ENCODE data around the gene ERC1.
A peak's percentile ranks its signal among the peaks of the same experiment; 100 is the strongest.
"Not testable (repeated sequence)": the region's sequence is repeated elsewhere in the genome, so short reads cannot be mapped to it uniquely, and the experiment has no call there.

Gene ERC1

DNA sequence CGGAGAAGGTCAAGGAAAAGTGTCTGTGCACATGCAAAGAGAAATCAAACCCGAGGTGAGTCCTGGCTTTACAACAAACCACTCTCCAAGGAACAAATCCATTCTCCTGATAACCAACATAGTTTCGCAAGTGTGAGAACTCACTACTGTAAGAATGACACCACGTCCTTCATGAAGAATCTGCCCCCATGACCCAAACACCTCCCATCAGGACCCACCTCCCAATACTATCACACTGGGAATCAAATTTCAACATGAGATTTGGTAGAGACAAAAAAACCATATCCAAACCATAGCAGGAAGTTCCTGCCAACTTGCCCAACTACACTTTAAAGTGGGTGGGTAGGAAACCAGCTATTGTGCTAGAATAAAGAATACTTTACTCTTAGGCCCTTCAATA lies 2.4 kb upstream of the ERC1 start:
- DNase-seq = no peak

DNA sequence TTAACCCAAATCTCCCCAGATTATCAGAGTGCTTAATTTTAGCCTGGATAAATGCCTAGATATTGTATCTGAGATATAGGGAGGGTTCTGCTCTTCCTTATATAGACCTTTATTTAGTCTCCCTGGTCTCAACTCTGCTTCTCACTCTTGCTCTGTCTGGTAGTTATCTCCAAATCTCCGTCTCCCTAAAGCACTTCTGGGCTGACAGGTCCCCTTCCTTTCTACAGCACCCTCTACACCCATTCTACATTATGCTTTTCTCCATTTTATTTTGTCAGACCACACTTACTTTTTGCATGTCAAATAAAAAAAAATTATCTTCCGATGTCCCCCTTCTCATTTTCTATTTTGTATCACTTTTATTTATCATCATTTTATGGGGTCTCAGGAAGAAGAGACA lies 2.0 kb upstream of the ERC1 start:
- DNase-seq = no peak

DNA sequence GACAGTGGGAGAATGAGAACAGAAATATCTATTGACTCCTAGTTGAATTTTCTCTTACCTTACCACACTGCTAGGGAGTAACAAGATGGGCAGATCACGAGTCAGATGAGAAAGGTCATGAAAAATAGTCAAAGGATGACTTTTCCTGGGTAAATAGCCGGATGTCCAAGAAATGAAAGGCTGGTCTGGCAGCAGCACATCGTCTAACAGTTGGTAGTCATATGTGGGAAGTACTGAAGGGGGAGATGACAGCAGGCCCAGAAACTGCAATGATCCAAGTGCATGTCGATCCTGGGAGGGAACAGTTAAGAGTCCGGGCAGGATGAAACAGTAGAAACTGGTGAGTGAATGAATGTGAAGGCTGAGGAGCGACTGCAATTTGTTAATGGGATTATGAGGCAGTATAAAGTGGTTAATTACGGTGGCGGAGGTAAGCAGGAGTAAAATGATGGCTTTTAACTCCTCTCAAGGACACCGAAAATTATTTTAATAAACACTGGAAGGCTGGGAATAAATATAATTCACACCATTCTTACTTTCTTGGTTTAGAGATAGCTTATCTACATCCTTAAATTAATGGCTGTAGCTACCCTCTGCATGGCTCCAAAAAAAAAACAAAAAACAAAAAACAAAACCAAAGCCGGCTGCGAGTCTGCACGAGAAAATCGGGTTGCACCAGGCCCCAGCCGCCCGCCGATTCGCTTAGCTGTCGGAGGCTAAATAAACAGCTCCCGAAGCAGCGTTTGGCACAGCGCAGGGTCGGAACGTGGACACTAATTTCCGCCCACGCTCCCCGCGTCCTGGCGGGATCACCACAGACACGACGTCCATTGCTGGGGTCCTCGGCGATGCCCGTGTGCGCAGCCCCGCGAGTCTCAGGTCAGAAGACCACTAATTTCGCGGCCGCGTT lies 1.0 kb upstream of the ERC1 start:
- DNase-seq = peak; percentile 75

DNA sequence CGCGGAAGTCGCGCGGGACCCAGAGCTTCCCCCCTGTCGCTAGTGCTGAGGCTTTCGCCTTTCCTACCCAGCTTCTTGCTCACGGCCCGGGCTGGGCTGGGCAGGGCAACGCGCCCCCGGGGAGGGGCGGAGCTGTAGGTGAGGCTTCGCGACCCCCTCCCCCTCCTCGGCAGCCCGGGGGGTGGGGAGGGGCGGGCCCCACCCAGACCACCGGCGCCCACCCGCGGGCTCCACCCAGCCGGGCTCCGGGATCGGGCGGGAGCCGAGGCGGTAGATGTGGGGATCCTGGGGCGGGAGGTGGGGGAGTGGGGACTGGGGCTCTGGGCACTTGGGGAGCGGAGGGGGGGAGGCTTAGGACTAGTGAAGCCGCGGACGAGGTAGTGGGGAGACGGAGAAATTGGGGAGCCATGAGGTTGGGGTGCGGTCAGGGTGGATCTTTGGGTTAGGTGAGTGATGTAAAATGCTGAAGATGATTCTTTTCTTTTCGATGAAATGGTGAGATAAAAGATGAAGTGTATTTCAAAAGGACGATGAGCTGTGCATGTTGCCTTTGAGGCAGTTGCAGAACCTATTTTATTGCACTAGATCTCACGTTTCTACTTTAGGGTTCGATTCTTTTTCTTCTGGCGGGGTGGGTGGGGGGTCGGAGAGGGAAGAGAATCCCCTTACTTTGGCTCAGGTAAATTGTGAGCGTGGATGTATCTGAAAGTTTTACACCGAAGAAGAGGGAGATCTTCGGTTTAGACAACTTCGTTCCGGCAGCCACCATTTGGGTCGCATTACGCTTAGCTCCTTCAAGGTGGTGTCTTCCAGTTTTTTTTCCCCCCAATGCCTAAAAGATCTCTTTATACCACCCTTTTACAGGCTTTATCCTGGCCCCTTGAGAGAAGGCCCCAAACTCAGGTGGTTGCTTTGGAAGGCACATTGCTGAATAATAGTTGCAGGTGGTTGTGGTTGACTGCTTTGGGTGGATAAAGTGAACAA lies 619 bp downstream of the ERC1 start:
- no peak for DNase-seq

DNA sequence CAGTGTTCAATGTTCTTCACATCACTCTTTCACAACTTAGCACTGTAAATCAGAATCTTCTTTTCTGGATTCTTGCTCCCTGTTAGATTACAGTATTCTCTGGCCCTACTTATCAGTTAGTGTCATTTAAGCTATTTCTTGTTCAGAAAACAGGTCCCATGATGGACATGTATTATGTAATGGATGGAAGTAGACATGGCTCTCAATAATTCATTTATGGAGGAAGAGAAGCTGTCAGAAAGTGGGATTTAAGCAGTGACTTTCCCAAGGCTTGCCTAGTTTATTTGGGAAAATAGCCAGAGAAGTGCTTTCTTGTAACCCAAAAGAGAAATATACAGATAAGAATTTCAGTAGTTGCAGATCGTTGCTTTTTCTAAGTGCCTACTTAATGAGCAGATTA lies 1.6 kb downstream of the ERC1 start:
- DNase-seq = no peak

DNA sequence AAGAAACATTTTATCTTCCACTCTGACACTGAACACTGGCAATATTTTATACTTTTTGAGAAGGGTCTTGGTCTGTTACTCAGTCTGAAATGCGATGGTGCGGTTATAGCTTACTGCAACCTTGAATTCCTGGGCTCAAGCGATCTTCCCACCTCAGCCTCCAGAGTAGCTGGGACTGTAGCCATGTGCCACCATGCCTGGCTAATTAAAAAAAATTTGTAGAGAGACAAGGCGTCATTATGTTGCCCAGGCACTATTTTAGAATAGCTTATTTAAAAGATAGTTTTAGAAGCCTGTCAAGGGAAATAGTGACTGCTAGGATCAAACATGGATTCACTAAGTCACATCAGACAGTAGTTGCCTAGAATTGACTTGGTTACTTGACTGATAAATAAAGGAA lies 5.9 kb downstream of the ERC1 start:
- no peak for DNase-seq

DNA sequence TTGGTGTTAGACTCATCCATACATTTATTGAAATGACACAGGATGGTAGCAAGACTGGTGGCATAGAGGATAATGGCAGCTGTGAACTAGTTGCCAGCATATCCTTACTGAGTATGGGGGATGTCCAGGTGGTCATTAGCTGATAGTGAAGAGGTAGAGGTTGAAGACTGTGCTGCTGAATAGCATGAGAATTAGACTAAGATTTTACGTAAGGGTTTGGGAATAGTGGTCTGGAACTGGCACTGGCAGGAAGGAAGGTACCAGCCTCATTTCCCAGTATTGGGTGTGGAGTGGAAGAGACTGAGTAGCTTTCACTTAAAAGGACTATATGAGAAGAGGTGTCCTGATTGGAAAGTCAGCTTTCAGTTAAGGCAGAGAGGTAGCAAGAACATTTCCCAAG lies 6.5 kb downstream of the ERC1 start:
- no peak for DNase-seq

DNA sequence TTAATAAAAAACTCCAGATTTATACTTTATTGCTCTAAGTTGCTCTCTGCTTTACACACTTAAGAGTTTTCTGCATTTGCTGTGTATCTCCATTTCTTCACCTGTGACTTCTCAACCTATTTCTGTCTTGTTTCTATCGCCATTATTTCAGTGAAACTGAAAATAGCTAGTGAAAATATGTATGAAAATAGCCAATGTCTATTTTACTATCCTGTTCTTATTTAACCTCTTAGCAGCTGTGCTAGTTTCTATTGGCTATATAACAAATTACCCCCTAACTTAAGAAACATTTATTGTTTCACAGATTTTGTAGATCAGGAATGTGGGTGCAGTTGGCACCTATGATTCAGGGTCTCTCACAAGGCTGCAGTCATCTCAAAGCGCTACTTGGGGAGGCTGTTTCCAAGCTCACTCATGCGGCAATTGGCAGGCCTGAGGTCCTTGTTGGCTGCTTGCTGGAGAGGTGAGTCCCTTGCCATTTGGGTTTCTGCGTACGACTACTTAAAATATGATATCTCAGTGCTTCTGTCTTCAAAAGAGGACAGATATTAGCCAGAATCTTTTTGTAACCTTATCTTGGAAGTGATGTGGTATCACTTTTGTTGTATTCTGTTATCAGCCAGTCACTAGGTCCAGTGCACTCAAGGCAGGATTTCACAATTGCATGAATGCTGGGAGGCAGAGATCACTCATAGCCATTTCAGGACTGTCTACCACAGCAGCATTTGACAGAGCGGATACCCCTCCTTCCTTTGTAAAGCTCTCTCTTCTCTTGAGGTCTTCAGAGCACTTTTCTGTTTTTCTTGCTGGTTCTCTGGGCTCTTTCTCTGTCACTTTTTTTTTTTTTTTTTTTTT lies 7.2 kb downstream of the ERC1 start:
- no peak for DNase-seq

DNA sequence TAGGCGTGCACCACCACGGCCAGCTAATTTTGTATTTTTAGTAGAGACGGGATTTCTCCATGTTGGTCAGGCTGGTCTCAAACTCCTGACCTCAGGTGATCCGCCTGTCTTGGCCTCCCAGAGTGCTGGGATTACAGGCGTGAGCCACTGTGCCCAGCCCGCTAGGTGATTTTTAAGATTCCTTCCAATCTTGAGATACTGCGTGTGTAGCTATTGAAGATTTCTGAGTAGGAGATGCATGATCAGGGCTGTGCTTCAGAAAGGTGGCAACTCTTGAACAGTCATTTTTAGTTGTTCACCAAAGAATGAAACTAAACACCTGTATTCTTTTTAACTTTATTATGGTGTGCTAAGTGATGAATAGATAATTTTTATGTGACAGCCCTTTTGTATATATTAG lies 8.7 kb downstream of the ERC1 start:
- not testable (repeated sequence) for DNase-seq

DNA sequence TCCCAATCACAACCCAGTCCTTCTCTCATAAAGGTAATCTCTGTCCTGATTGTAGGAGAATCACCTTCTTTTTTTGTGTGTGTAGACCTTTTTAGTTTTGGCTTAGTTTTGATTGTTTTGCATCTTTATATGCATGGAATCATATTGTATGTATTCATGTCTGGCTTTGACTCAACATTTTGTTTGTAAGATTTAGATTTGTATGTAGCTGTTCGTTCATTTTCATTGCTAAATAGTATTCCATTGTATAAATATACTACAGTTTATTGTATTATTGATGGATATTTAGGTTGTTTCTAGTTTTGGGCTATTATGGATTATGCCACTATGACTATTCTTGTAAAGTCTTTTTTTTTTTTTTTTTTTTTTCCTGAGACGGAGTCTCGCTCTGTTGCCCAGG lies 10.5 kb downstream of the ERC1 start:
- no peak for DNase-seq

DNA sequence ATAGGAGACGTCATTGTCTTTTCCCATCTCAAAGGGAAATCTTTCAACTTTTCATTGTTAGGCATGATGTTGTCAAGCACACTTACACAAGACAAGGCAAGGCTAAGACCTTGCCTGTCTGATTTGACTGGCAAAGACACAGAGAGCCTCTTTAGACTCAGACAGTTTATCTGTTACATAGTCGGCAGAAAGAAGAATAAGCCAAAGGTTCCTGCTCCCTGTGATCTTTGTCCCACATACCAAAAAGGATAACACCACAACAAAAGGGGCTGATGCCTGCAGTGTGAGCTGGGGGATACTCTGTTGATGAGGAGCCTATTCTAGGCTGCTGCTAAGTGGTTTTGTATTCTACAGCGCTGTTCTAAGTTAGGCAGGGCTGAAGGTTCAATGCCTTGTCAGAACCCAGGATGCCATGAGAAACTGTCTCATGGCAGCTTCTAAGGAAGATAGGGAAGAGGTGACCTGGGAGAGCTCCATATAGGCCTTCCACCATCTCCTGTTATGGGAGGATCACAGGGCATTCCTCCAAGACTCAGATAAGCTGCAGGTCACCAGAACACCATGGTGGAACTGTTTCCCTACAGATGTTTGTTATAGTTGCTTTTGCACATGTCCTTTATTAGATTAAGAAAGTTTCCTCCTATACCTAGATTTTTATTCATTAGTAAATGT lies 12.7 kb downstream of the ERC1 start:
- no peak for DNase-seq

DNA sequence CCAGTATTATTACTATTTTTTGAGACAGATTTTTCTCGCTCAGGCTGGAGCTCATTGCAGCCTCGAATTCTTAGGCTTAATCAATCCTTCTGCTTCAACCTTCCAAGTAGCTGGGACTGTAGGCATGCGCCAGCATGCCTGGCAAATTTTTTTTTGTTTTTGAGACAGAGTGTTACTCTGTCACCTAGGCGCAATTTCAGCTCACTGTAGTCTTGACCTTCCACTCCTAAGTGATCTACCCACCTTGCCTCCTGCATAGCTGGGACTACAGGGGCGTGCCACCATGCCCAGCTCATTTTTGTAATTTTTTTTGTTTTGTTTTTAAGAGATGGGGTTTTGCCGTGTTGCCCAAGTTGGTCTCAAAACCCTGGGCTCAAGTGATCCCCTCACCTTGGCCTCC lies 15.2 kb downstream of the ERC1 start:
- no peak for DNase-seq

DNA sequence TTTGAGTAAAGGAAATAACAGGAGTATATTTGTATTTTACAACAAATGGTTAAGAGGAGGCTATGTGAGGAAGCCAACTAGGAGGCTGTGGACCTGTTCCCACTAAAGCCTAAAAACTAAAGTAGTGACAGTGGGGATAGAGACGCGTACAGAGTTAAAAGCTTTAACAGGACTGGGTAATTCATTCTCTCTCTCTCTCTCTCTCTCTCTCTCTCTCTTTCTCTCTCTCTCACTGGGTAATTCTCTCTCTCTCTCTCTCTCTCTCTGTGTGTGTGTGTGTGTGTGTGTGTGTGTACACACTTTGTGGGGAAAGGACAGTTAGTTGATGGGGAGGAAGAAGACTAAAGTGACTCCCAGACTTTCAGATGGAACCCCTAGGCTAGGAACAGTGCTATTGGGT lies 16.3 kb downstream of the ERC1 start:
- no peak for DNase-seq

DNA sequence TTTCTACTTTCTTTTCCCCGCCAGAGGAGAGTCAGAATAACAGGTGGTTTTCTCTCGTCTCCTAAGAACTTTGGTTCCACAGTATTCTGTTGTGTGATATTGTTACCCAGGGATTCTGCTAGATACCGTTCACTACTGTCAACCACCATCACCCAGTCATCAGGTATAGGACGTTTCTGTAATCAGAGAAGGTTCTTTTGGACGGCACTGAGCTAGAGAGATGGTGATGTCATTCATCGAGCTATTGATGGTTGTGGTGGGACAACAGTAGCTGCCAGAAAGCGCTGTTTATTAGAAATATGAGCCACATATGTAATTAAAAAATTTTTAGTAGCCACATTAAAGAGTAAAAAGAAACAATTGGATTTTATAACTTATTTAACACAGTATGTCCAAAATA lies 17.0 kb downstream of the ERC1 start:
- DNase-seq = no peak

DNA sequence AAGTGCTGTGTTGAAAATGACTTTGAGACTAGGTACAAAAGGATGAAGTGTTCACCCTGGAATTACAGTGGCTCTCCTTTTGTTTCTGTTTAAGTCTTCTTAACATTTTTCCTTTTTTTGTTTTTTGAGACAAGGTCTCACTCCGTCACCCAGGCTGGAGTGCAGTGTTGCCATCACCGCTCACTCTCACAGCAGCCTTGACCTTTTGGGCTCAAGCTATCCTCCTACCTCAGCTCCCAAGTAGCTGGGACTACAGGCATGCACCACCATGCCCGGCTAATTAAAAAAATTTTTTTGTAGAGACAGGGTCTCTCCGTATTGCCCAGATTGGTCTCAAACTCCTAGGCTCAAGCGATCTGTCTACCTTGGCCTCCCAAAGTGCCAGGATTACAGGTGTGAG lies 20.1 kb downstream of the ERC1 start:
- no peak for DNase-seq

DNA sequence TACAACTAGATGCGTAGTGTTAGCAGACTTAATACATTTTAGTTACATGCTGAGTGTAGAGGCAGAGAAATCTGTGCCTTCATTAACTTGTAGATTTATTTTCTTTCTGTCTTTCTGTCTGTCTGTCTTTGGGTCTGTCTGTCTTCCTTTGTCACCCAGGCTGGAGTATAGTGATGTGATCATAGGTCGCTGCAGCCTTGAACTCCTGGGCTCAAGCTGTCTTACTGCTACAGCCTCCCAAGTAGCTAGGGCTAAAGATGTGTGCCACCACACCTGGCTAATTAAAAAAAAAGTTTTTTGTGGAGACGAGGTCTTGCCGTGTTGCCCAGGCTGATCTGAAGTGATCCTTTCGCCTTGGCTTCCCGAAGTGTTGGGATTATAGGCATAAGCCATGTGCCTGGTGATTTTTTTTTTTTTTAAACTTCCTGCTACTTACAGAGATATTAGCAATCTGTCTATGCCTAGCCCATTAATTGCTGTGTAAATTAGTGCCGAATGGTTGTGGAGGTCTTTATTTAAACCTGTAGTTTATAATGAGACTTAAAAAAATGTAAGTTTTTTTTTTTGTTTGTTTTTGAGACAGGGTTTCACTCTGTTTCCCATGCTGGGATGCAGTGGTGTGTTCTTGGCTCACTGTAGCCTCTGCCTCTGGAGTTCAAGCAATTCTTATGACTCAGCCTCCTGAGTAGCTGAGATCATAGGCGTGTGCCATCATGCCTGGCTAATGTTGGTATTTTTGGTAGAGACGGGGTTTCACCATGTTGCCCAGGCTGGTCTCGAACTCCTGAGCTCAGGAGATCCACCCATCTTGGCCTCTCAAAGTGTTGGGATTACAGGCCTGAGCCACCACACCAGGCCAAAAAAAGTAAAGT lies 22.8 kb downstream of the ERC1 start:
- DNase-seq = peak; percentile 80

DNA sequence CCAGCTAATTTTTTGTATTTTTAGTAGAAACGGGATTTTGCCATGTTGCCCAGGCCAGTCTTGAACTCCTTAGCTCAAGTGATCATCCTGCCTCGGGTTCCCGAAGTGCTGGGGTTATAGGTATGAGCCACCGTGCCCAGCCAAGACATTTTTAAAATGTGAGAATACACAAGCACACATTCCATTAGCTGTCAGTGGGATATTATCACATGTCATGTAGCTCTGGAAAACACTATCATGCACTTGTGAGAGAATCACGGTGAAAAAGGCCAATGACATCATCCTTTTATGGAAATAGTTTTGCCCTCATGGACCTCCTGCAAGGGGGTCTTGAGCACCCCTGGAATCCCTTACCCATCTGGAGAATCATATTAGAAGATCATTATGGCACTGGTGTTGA lies 28.3 kb downstream of the ERC1 start:
- no peak for DNase-seq

DNA sequence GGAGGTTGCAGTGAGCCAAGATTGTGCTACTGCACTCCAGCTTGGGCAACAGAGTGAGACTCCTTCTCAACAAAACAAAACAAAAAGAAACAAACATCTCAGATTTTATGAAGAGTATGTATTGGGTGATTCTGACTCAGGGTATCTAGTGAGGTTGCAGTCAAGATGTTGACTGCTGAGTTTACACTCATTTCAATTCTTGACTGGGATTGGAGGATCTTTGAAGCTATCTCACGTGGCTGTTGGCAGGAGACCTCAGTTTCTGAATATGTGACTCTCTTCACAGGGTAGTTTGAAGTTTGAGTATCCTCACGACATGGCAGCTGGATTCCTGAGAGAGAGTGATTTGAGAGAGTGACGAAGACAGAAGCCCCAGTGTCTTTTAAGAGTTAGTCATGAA lies 29.4 kb downstream of the ERC1 start:
- no peak for DNase-seq

DNA sequence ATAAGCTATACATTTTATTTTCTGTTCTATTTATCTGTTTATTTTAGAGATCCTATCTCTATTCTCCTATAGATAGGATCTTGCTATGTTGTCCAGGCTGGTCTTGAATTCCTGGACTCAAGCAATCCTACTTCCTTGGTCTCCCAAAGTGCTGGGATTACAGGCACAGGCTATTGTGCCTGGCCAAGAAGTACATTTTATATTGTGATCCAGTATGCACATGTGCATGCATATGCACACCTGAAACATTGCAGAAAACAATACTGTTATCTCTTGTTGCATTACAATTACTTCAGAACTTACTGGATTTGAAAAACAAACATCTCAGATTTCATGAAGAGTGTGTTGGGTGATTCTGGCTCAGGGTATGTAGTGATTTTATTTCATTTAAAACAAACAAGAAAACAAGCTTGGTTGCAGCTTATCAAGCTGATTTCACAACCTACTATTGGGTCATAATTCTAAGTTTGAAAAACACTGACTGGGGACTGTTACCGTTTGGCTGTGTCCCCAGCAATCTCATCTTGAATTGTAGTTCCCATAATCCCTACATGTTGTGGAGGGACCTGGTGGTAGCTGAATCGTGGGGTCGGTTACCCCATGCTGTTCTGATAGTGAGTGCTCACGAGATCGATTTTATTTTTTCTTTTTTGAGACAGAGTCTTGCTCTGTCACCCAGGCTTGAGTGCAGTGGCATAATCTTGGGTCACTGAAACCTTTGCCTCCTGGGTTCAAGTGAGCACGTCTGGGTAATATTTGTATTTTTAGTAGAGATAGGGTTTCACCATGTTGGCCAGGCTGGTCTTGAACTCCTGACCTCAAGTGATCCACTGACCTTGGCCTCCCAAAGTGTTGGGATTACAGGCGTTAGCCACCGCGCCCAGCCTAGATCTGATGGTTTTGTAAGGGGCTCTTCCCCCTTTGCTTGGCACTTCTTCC lies 31.3 kb downstream of the ERC1 start:
- DNase-seq = no peak

DNA sequence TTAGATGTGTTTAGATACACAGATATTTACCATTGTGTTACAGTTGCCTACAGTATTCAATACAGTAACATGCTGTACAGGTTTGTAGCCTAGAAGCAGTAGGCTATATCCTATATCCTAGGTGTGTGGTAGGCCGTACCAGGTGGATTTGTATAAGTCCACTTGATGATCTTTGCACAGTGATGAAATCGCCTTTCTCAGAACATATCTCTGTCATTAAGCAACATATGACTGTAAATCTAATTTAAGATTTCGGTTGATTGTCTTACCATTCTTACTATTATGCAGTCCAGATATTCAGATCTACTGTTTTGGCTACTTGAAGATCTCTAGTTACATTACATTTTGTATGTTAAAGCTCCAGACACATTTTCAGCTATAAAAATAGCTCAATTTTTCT lies 39.8 kb downstream of the ERC1 start:
- DNase-seq = no peak
